Measurements from ENCODE around the gene LRRC4. TPM values are rescaled to one million over a fixed set of nuclear protein-coding genes. Genes with fewer than 3 reads are reported as not detected.

LRRC4 gene
- total RNA-seq, 1 experiment from 2014 or later, result 10.4 TPM

GRCh38 chr7:128020159-128020558 lies 11.1 kb downstream of the LRRC4 start:
- Histone ChIP-seq H2BK120ac (ENCODE audit: low read depth, low read length, poor library complexity, severe bottlenecking) (no peak overlapping the region), H3K4me1 (ENCODE audit: insufficient read depth, low read length) (peaks cover 14% of the 10 kb centered on the region; the same call in 1 of the 2 replicates), H3K18ac (ENCODE audit: insufficient read length, low read depth, low read length) (no peak overlapping the region), H3K23me2 (ENCODE audit: insufficient read length, low read depth, low read length, poor library complexity, severe bottlenecking) (no peaks in the 10 kb centered on the region), H2BK12ac (ENCODE audit: insufficient read length, low read depth, low read length) (no peak overlapping the region), H3K4ac (ENCODE audit: low read depth, low read length) (no peak overlapping the region), H3K79me2 (ENCODE audit: insufficient read depth, low read length) (no peaks in the 10 kb centered on the region), H3K4me2 (ENCODE audit: insufficient read depth, insufficient read length, low read length) (no peak overlapping the region), H4K8ac (replicated peaks; ENCODE audit: insufficient read length, low read depth, low read length) (no peak overlapping the region), H2BK20ac (ENCODE audit: low read depth, low read length, poor library complexity, severe bottlenecking) (no peak overlapping the region), H2AK5ac (ENCODE audit: insufficient read length, low read length) (no peak overlapping the region), H3T11ph (ENCODE audit: low read length) (no peak overlapping the region), H2BK5ac (ENCODE audit: insufficient read length, low read length) (no peak overlapping the region), H3K79me1 (ENCODE audit: insufficient read depth, low read depth, low read length, poor library complexity, severe bottlenecking) (no peaks in the 10 kb centered on the region), H3K14ac (ENCODE audit: insufficient read depth, low read length) (no peak overlapping the region), H3K27me3 (ENCODE audit: insufficient read depth, low read length) (no peaks in the 10 kb centered on the region), H3K56ac (ENCODE audit: insufficient read length, low read depth, low read length) (no peak overlapping the region), H2BK15ac (ENCODE audit: low read depth, low read length) (no peak overlapping the region), H4K20me1 (ENCODE audit: control insufficient read depth, insufficient read depth, insufficient read length) (no peaks in the 10 kb centered on the region), H4K91ac (ENCODE audit: insufficient read length, low read depth, low read length) (no peak overlapping the region), H3K9ac (ENCODE audit: extremely low read depth, insufficient read length, low read length) (no peak overlapping the region), H3K27ac (ENCODE audit: insufficient read length, low read depth, low read length) (no peak overlapping the region), H2AFZ (ENCODE audit: low read length) (no peak overlapping the region), H3K9me3 (ENCODE audit: control insufficient read depth, low read depth, low read length) (no peaks in the 10 kb centered on the region), H4K5ac (ENCODE audit: insufficient read length, low read depth, low read length) (no peak overlapping the region), H3K23ac (ENCODE audit: insufficient read length, low read depth, low read length) (no peak overlapping the region)
- Mint-ChIP-seq H3K27me3 (ENCODE audit: low read depth) (no peaks in the 10 kb centered on the region), H3K36me3 (ENCODE audit: insufficient read depth in 1 of 3, low read depth in 3 of 3) (peaks cover 0 to 10% (median 0%) of the 10 kb centered on the region in 3 experiments; a peak in 4 of 7 replicates), H3K27ac (peak overlapping the region in 1 of 3 experiments; percentile 21; a peak in 1 of 7 replicates), H3K9me3 (no peaks in the 10 kb centered on the region), H3K4me1 (peaks cover 39 to 49% of the 10 kb centered on the region in 2 experiments), H3K4me3 (no peak overlapping the region)
- DNase-seq, result peak; percentile 70
- no CpG with 5 or more reads among the region's 6 CpGs for WGBS (ENCODE audit: extremely low coverage, insufficient read length, low lambda C conversion rate)
- TF ChIP-seq CTCF (conservative IDR thresholded peaks at IDR 0.05), result peak; percentile 89
